Testis (tissue), 2 donors: ENCODE measurements around the gene APOA5.

ENCODE experiments used
- POLR2A ChIP-seq: fragments of 450-650 bp; IDR thresholded peaks from one replicate; pipeline ENCODE4 v1.6.1; 2017; ENCODE audit warnings: antibody characterized with exemption, mild to moderate bottlenecking, moderate library complexity
- TF ChIP-seq, protein P1 (sequence below), 3 experiments: fragments of 450-650 bp in 2 of 3; fragments of 200-600 bp in 1 of 3; sonication (generic) in 1 of 3; IDR thresholded peaks; one replicate each; pipeline ENCODE4 v1.5.1; 2016 to 2019; ENCODE audit warnings: antibody characterized with exemption in 3 of 3, mild to moderate bottlenecking in 2 of 3, moderate library complexity in 1 of 3

GRCh38 chr11:116792144-116792868 lies 627 bp upstream of the APOA5 start:
- TF ChIP-seq, protein P1, sequence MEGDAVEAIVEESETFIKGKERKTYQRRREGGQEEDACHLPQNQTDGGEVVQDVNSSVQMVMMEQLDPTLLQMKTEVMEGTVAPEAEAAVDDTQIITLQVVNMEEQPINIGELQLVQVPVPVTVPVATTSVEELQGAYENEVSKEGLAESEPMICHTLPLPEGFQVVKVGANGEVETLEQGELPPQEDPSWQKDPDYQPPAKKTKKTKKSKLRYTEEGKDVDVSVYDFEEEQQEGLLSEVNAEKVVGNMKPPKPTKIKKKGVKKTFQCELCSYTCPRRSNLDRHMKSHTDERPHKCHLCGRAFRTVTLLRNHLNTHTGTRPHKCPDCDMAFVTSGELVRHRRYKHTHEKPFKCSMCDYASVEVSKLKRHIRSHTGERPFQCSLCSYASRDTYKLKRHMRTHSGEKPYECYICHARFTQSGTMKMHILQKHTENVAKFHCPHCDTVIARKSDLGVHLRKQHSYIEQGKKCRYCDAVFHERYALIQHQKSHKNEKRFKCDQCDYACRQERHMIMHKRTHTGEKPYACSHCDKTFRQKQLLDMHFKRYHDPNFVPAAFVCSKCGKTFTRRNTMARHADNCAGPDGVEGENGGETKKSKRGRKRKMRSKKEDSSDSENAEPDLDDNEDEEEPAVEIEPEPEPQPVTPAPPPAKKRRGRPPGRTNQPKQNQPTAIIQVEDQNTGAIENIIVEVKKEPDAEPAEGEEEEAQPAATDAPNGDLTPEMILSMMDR (IDR thresholded peaks at IDR 0.05), result no peak
- no peak for TF ChIP-seq POLR2A
